ENCODE measurements around the gene DLG1. TPM values are rescaled to one million over a fixed set of nuclear protein-coding genes. Genes with fewer than 3 reads are reported as not detected.

Gene DLG1
- total RNA-seq, 1 experiment from 2014 or later: 121 TPM

- ChIA-PET POLR2A (interaction anchor here (1.3 kb wide), 1 partner anchor 8 kb away, joined by 3 read pairs; no protein-coding TSS in a partner anchor), CTCF (no interaction called here)
- BruUV-seq (replicated peaks): no TSS peak
- intact Hi-C loops (cut with micrococcal nuclease): no loop called here
- H3K4me1 Mint-ChIP-seq (ENCODE audit: insufficient read depth, unreplicated experiment): no peaks in the 10 kb centered on the region
- H3K4me3 Mint-ChIP-seq (ENCODE audit: unreplicated experiment): no peak overlapping the region
- peaks cover 4% of the 10 kb centered on the region for H3K36me3 Mint-ChIP-seq (ENCODE audit: insufficient read depth, unreplicated experiment)
- H3K27ac Mint-ChIP-seq (ENCODE audit: low read depth, unreplicated experiment): no peak overlapping the region
- DNase-seq (ENCODE audit: unreplicated experiment): no peak
- no peak for TF ChIP-seq CTCF (IDR thresholded peaks at IDR 0.05; ENCODE audit: unreplicated experiment)
- H3K27me3 Mint-ChIP-seq (ENCODE audit: insufficient read depth, unreplicated experiment): no peaks in the 10 kb centered on the region
- H3K9me3 Mint-ChIP-seq (ENCODE audit: unreplicated experiment): no peaks in the 10 kb centered on the region
These were observed 274.3 kb downstream of the DLG1 start for GRCh38 chr3:197023998-197024651.

GRCh38 chr3:197023241-197023997 lies 275.0 kb downstream of the DLG1 start:
- CTCF ChIA-PET: interaction anchor here (0.7 kb wide), 1 partner anchor 37 kb away, joined by 3 read pairs; no protein-coding TSS in a partner anchor
- POLR2A ChIA-PET: interaction anchor here (1.3 kb wide), 1 partner anchor 8 kb away, joined by 3 read pairs; no protein-coding TSS in a partner anchor
- DNase-seq (ENCODE audit: unreplicated experiment): no peak
- Mint-ChIP-seq H3K4me1 (ENCODE audit: insufficient read depth, unreplicated experiment) (no peaks in the 10 kb centered on the region), H3K4me3 (ENCODE audit: unreplicated experiment) (no peak overlapping the region), H3K27me3 (ENCODE audit: insufficient read depth, unreplicated experiment) (no peaks in the 10 kb centered on the region), H3K9me3 (ENCODE audit: unreplicated experiment) (no peaks in the 10 kb centered on the region), H3K27ac (ENCODE audit: low read depth, unreplicated experiment) (no peak overlapping the region), H3K36me3 (ENCODE audit: insufficient read depth, unreplicated experiment) (peaks cover 4% of the 10 kb centered on the region)
- intact Hi-C loops (cut with micrococcal nuclease): no loop called here
- no peak for TF ChIP-seq CTCF (IDR thresholded peaks at IDR 0.05; ENCODE audit: unreplicated experiment)
- no TSS peak for BruUV-seq (replicated peaks)

- Mint-ChIP-seq H3K4me1 (ENCODE audit: insufficient read depth, unreplicated experiment) (no peaks in the 10 kb centered on the region), H3K36me3 (ENCODE audit: insufficient read depth, unreplicated experiment) (peaks cover 4% of the 10 kb centered on the region), H3K4me3 (ENCODE audit: unreplicated experiment) (no peak overlapping the region), H3K27me3 (ENCODE audit: insufficient read depth, unreplicated experiment) (no peaks in the 10 kb centered on the region), H3K9me3 (ENCODE audit: unreplicated experiment) (no peaks in the 10 kb centered on the region), H3K27ac (ENCODE audit: low read depth, unreplicated experiment) (no peak overlapping the region)
- TF ChIP-seq CTCF (IDR thresholded peaks at IDR 0.05; ENCODE audit: unreplicated experiment): no peak
- ChIA-PET POLR2A (interaction anchor here (1.3 kb wide), 1 partner anchor 9 kb away, joined by 3 read pairs; no protein-coding TSS in a partner anchor), CTCF (no interaction called here)
- DNase-seq (ENCODE audit: unreplicated experiment): no peak
- BruUV-seq (replicated peaks): no TSS peak
- intact Hi-C loops (cut with micrococcal nuclease): no loop called here
These were observed 275.8 kb downstream of the DLG1 start for GRCh38 chr3:197022405-197023231.
